K562 (cell line): ENCODE measurements around the gene PAXIP1. TPM values are rescaled to one million over a fixed set of nuclear protein-coding genes. Genes with fewer than 3 reads are reported as not detected.
A peak's percentile ranks its signal among the peaks of the same experiment; 100 is the strongest.

Experiments
- ATAC-seq: fragments of 200-7000 bp; cut with Tn5 transposase; 3 replicates; pipeline ENCODE4 v1.9.1; 2020; ENCODE audit warnings: moderate library complexity
- BruUV-seq: library from RNA; stranded (reverse); fragments of 400-500 nt; replicated peaks from 2 replicates; lab custom pipeline; 2021; lab: Mats Ljungman, UMichigan
- CTCF ChIA-PET: fragments of 300-600 bp; formaldehyde crosslinking; extraction: SDS; loops from one replicate; lab custom pipeline; 2021; ENCODE audit warnings: low intra/inter-chr PET ratio; lab: Yijun Ruan, JAX
- POLR2A ChIA-PET: fragments of 300-600, 350-650 bp; sonication (Branson Sonifier 250); formaldehyde crosslinking; extraction: SDS; loops from one replicate; lab custom pipeline; 2021; ENCODE audit warnings: antibody characterized with exemption, inconsistent platforms; lab: Yijun Ruan, JAX
- DNase-seq, 4 experiments: peaks; one replicate each; pipeline versions ENCODE4 v3.0.0 to v3.0.0-alpha.2; 2011 to 2018; ENCODE audit warnings: low spot score in 3 of 4, mixed read lengths in 3 of 4; ENCODE audit errors: extremely low read depth in 1 of 4
- FAIRE-seq: peaks from 2 replicates; lab custom pipeline; 2011; peaks lifted over from hg19 to GRCh38; lab: Jason Lieb, UNC
- H2AFZ ChIP-seq: 2 replicates; pipeline ENCODE4 v1.6.0; 2011; ENCODE audit warnings: low read depth, low read length, control low read depth, inconsistent platforms
- H3K27ac ChIP-seq: fragments of 200-600 bp; 3 replicates; pipeline ENCODE4 v1.8.0; 2011; ENCODE audit warnings: low read depth, mild to moderate bottlenecking, control low read depth, inconsistent platforms, low read length, moderate library complexity, mixed read lengths; ENCODE audit errors: extremely low read depth
- H3K27me3 ChIP-seq, 2 experiments: fragments of 300-600 bp in 1 of 2; 2 replicates in 1 of 2; 3 replicates in 1 of 2; pipeline versions ENCODE4 v1.6.0 to v1.8.0; 2011; ENCODE audit warnings: inconsistent platforms in 2 of 2, low read length in 2 of 2, mild to moderate bottlenecking in 1 of 2, mixed read lengths in 1 of 2, moderate library complexity in 1 of 2; ENCODE audit not compliant: control insufficient read depth in 2 of 2, insufficient read depth in 2 of 2
- H3K36me3 ChIP-seq: fragments of 300-600 bp; 3 replicates; pipeline ENCODE4 v1.8.0; 2011; ENCODE audit warnings: mild to moderate bottlenecking, low read length, inconsistent platforms; ENCODE audit not compliant: control insufficient read depth, insufficient read depth
- H3K4me1 ChIP-seq, 2 experiments: fragments of 200-600 bp in 1 of 2; replicated peaks in 1 of 2; 2 replicates in 1 of 2; 3 replicates in 1 of 2; pipeline versions ENCODE4 v1.5.1 to v1.8.0; 2011; ENCODE audit warnings: inconsistent platforms in 2 of 2, low read length in 2 of 2, mild to moderate bottlenecking in 1 of 2, mixed read lengths in 1 of 2, moderate library complexity in 1 of 2; ENCODE audit not compliant: control insufficient read depth in 2 of 2, insufficient read depth in 2 of 2
- H3K4me2 ChIP-seq: 2 replicates; pipeline ENCODE4 v1.6.1; 2011; ENCODE audit warnings: low read length, control low read depth, inconsistent platforms, mixed read lengths; ENCODE audit not compliant: insufficient read depth
- H3K4me3 ChIP-seq: fragments of 200-600 bp; sonication (generic), shearing (Covaris generic); 2 replicates; pipeline ENCODE4 v1.5.1; 2016; ENCODE audit warnings: control low read depth, inconsistent platforms
- H3K79me2 ChIP-seq: fragments of 200-600 bp; 3 replicates; pipeline ENCODE4 v1.8.0; 2011; ENCODE audit warnings: low read length, inconsistent platforms; ENCODE audit not compliant: control insufficient read depth, insufficient read depth
- H3K9ac ChIP-seq, 2 experiments: 2 replicates each; pipeline versions ENCODE4 v1.6.0 to v1.6.1; 2011; ENCODE audit warnings: low read depth in 2 of 2, low read length in 2 of 2, control low read depth in 1 of 2, inconsistent platforms in 1 of 2, mild to moderate bottlenecking in 1 of 2, mixed read lengths in 1 of 2; ENCODE audit not compliant: insufficient read depth in 1 of 2
- H3K9me1 ChIP-seq: one replicate; pipeline ENCODE4 v1.6.0; 2011; ENCODE audit warnings: inconsistent platforms, mild to moderate bottlenecking, low read length, moderate library complexity; ENCODE audit not compliant: control insufficient read depth, insufficient read depth
- H3K9me3 ChIP-seq: replicated peaks from 2 replicates; pipeline ENCODE4 v1.5.1; 2011; ENCODE audit warnings: low read depth, low read length, inconsistent platforms; ENCODE audit not compliant: control insufficient read depth, insufficient read depth
- H4K20me1 ChIP-seq: replicated peaks from 2 replicates; pipeline ENCODE4 v1.6.1; 2011; ENCODE audit warnings: low read length, inconsistent platforms, mixed read lengths; ENCODE audit not compliant: control insufficient read depth, insufficient read depth
- ARID2 ChIP-seq: fragments of 450-650 bp; IDR thresholded peaks from 2 replicates; pipeline ENCODE4 v1.6.1; 2017; ENCODE audit warnings: antibody characterized with exemption, mild to moderate bottlenecking
- CAMTA2 ChIP-seq: fragments of 250-450 bp; sonication (Bioruptor Pico); conservative IDR thresholded peaks from 2 replicates; pipeline ENCODE4 v1.5.1; 2022
- EWSR1 ChIP-seq: fragments of 450-650 bp; IDR thresholded peaks from 2 replicates; pipeline ENCODE4 v1.6.1; 2018; ENCODE audit warnings: borderline replicate concordance, mild to moderate bottlenecking, low read depth, moderate library complexity; ENCODE audit not compliant: partially characterized antibody
- FOXP1 ChIP-seq: sonication (generic); formaldehyde crosslinking; IDR thresholded peaks from 2 replicates; pipeline ENCODE4 v1.8.0; 2022; ENCODE audit warnings: mild to moderate bottlenecking, missing genetic modification reagents
- ILF3 ChIP-seq: fragments of 450-650 bp; IDR thresholded peaks from 2 replicates; pipeline ENCODE4 v1.6.1; 2018; ENCODE audit warnings: antibody characterized with exemption, mild to moderate bottlenecking, moderate library complexity, borderline replicate concordance
- MAFF ChIP-seq: IDR thresholded peaks from 2 replicates; pipeline ENCODE4 v1.6.1; 2012; ENCODE audit warnings: low read length, improper control_type of control experiment
- MEF2D ChIP-seq: conservative IDR thresholded peaks from 2 replicates; pipeline ENCODE4 v1.6.1; 2016; ENCODE audit warnings: low read depth, missing genetic modification characterization, missing compliant biosample characterization
- PCBP1 ChIP-seq: fragments of 200-400 bp; formaldehyde crosslinking; IDR thresholded peaks from 2 replicates; pipeline ENCODE4 v1.6.1; 2018; ENCODE audit warnings: mild to moderate bottlenecking, low read depth, low read length; ENCODE audit not compliant: poor library complexity, severe bottlenecking
- PTRF ChIP-seq: fragments of 450-650 bp; IDR thresholded peaks from 2 replicates; pipeline ENCODE4 v1.6.1; 2016; ENCODE audit warnings: mild to moderate bottlenecking, missing genetic modification characterization, missing compliant biosample characterization
- SMAD4 ChIP-seq: fragments of 250-450 bp; sonication (Bioruptor Pico); conservative IDR thresholded peaks from 2 replicates; pipeline ENCODE4 v1.8.0; 2021; ENCODE audit warnings: inconsistent platforms, mild to moderate bottlenecking, moderate library complexity
- TEAD1 ChIP-seq, 2 experiments: fragments of 450-650 bp in 1 of 2; sonication (generic) in 1 of 2; formaldehyde crosslinking; IDR thresholded peaks; 2 replicates each; pipeline versions ENCODE4 v1.4.0 to v1.8.0; 2020 to 2022; ENCODE audit warnings: mild to moderate bottlenecking in 2 of 2, missing genetic modification reagents in 1 of 2
- U2AF2 ChIP-seq: fragments of 200-400 bp; formaldehyde crosslinking; optimal IDR thresholded peaks from 2 replicates; pipeline ENCODE3; 2017; ENCODE audit warnings: low read depth, mild to moderate bottlenecking, low read length
- YBX1 ChIP-seq: fragments of 450-650 bp; IDR thresholded peaks from 2 replicates; pipeline ENCODE4 v1.7.1; 2016; ENCODE audit warnings: mild to moderate bottlenecking
- ZNF124 ChIP-seq: sonication (generic); formaldehyde crosslinking; IDR thresholded peaks from 2 replicates; pipeline ENCODE4 v1.8.1; 2022; ENCODE audit warnings: missing genetic modification reagents
- ZNF232 ChIP-seq: sonication (generic); formaldehyde crosslinking; IDR thresholded peaks from 2 replicates; pipeline ENCODE4 v1.8.0; 2022; ENCODE audit warnings: mild to moderate bottlenecking, missing genetic modification reagents
- ZNF354B ChIP-seq: fragments of 250-450 bp; sonication (Bioruptor Pico); IDR thresholded peaks from 2 replicates; pipeline ENCODE4 v1.4.0; 2020
- ZNF695 ChIP-seq: fragments of 450-650 bp; formaldehyde crosslinking; IDR thresholded peaks from 2 replicates; pipeline ENCODE4 v1.4.0; 2020; ENCODE audit warnings: mild to moderate bottlenecking, moderate library complexity
- WGBS: fragments of 100-300 bp; shearing (Covaris generic); methylation state at CpG from one replicate; pipeline ENCODE4 v1.1.6; 2016; ENCODE audit warnings: low coverage, mixed read lengths; ENCODE audit not compliant: insufficient coverage; ENCODE audit errors: missing lambda C conversion rate; 5-methylcytosine and 5-hydroxymethylcytosine counted together
- in situ Hi-C: fragments of 300-500 bp; cut with MboI; formaldehyde crosslinking; loops from 4 replicates; pipeline ENCODE4 v1.15.0; 2018; ENCODE audit warnings: inconsistent platforms, mixed read lengths
- intact Hi-C: fragments of 100-400 bp; cut with micrococcal nuclease; formaldehyde crosslinking; loops from 2 replicates; pipeline ENCODE4 v1.14.2; 2022
- polyA plus RNA-seq, 8 experiments: library from polyadenylated mRNA; depleted of rRNA in 4 of 8; stranded (reverse) in 5 of 8; unstranded in 3 of 8; fragments of >200 nt; fragmentation: Nextera tagmentation in 2 of 8; fragmentation: Illumina TruSeq in 1 of 8; extraction: Ambion mirVana in 2 of 8; extraction: Trizol in 1 of 8; gene quantifications; 2 replicates each; pipeline versions ENCODE4 v1.2.1 to v1.2.3, GENCODE V29; 2011 to 2014; ENCODE audit warnings: inconsistent platforms in 1 of 8, missing spikeins in 1 of 8
- total RNA-seq, 7 experiments: library from RNA; depleted of rRNA in 6 of 7; stranded (reverse); fragments of >200 nt in 6 of 7; fragmentation: Illumina TruSeq in 2 of 7; extraction: Trizol in 2 of 7; gene quantifications; 2 replicates each; pipeline versions ENCODE4 v1.2.1 to v1.2.3, GENCODE V29; 2011 to 2021; ENCODE audit warnings: low replicate concordance in 1 of 7
- TF ChIP-seq, protein P1 (sequence below), 2 experiments: fragments of 200-800 bp in 1 of 2; sonication (Bioruptor generic) in 1 of 2; sonication (generic) in 1 of 2; formaldehyde crosslinking in 1 of 2; IDR thresholded peaks in 1 of 2; conservative IDR thresholded peaks in 1 of 2; 2 replicates each; pipeline versions ENCODE4 v1.5.0 to v1.6.1; 2016 to 2020; ENCODE audit warnings: missing compliant biosample characterization in 1 of 2, missing genetic modification characterization in 1 of 2, missing genetic modification reagents in 1 of 2
- TF ChIP-seq, protein P2 (sequence below): fragments of 250-450 bp; sonication (Bioruptor Pico); IDR thresholded peaks from 2 replicates; pipeline ENCODE4 v1.5.0; 2021; ENCODE audit warnings: mild to moderate bottlenecking, borderline replicate concordance

PAXIP1 gene
- total and polyA plus RNA-seq, 9 of the 15 experiments (the other 6 are each of a cell fraction or from before 2014, with no cell fraction given), result 9.7 to 37.9 (median 28.4) TPM

DNA sequence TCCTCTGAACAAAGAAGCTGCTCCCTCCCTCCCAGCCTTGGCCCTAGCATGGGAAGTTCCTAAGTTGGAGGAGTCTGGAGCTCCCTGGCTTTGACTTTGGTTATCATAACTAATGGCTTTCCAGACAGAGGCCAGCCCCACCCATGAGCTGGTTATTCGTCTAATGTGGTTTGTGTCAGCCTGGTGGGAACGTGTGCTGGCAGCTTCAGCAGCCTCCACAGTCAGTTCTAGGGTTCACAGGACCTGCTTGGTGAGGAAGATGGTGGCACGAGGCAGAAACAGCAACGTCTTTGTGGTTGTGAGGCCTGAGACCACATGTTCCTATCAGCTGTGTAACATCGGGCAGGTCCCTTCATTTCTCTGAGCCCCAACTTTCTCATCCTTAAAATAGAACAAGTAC is 103.1 kb downstream of the PAXIP1 start:
- WGBS, result 0% methylated on average over 5 of the region's 5 CpGs
- DNase-seq (no peak), FAIRE-seq (peak; percentile 63), ATAC-seq (no peak)
- no peak overlapping the region for H3K4me2 ChIP-seq
- in situ Hi-C loops (no loop called here), intact Hi-C loops (no loop called here)
- H3K9ac ChIP-seq, result no peak overlapping the region
- H3K27me3 ChIP-seq, result peaks cover 53 to 94% of the 10 kb centered on the region in 2 experiments
- H3K4me1 ChIP-seq, result no peaks in the 10 kb centered on the region
- H3K27ac ChIP-seq, result no peak overlapping the region
- H3K79me2 ChIP-seq, result no peaks in the 10 kb centered on the region
- no peak overlapping the region for H3K4me3 ChIP-seq
- CTCF ChIA-PET, result no interaction called here
- no peaks in the 10 kb centered on the region for H3K9me3 ChIP-seq
- no peaks in the 10 kb centered on the region for H3K36me3 ChIP-seq
- POLR2A ChIA-PET, result interaction anchor here (0.8 kb wide), 1 partner anchor 28 kb away, joined by 4 read pairs; no protein-coding TSS in a partner anchor
- 0 out of 2 replicates have a peak, but pooled peaks cover 3% of the 10 kb centered on the region for H4K20me1 ChIP-seq
- H2AFZ ChIP-seq, result no peak overlapping the region
- BruUV-seq, result no TSS peak
- H3K9me1 ChIP-seq, result no peaks in the 10 kb centered on the region
- TF ChIP-seq PTRF (no peak), TEAD1 (CRISPR knock-in tag; IDR thresholded peaks at IDR 0.05) (no peak), ILF3 (no peak), ZNF232 (CRISPR knock-in tag) (no peak), ZNF124 (CRISPR knock-in tag) (no peak), YBX1 (no peak), ARID2 (no peak), CAMTA2 (CRISPR knock-in tag) (no peak), FOXP1 (CRISPR knock-in tag) (no peak), EWSR1 (no peak), ZNF695 (no peak), SMAD4 (CRISPR knock-in tag) (no peak), PCBP1 (no peak), ZNF354B (no peak), U2AF2 (no peak), MAFF (no peak), MEF2D (tag) (no peak)
- TF ChIP-seq, protein P1, sequence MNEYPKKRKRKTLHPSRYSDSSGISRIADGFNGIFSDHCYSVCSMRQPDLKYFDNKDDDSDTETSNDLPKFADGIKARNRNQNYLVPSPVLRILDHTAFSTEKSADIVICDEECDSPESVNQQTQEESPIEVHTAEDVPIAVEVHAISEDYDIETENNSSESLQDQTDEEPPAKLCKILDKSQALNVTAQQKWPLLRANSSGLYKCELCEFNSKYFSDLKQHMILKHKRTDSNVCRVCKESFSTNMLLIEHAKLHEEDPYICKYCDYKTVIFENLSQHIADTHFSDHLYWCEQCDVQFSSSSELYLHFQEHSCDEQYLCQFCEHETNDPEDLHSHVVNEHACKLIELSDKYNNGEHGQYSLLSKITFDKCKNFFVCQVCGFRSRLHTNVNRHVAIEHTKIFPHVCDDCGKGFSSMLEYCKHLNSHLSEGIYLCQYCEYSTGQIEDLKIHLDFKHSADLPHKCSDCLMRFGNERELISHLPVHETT (CRISPR knock-in tag; conservative IDR thresholded peaks at IDR 0.05 in 1 of 2, IDR thresholded peaks at IDR 0.05 in 1 of 2), result no peak
- TF ChIP-seq, protein P2, sequence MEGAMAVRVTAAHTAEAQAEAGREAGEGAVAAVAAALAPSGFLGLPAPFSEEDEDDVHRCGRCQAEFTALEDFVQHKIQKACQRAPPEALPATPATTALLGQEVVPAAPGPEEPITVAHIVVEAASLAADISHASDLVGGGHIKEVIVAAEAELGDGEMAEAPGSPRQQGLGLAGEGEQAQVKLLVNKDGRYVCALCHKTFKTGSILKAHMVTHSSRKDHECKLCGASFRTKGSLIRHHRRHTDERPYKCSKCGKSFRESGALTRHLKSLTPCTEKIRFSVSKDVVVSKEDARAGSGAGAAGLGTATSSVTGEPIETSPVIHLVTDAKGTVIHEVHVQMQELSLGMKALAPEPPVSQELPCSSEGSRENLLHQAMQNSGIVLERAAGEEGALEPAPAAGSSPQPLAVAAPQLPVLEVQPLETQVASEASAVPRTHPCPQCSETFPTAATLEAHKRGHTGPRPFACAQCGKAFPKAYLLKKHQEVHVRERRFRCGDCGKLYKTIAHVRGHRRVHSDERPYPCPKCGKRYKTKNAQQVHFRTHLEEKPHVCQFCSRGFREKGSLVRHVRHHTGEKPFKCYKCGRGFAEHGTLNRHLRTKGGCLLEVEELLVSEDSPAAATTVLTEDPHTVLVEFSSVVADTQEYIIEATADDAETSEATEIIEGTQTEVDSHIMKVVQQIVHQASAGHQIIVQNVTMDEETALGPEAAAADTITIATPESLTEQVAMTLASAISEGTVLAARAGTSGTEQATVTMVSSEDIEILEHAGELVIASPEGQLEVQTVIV, result no peak
